ENCODE results near the gene EFS. TPM values are rescaled to one million over a fixed set of nuclear protein-coding genes. Genes with fewer than 3 reads are reported as not detected.

EFS gene
- total RNA-seq, 1 donor from 2014 or later, result 104 TPM

GRCh38 chr14:23384364-23385080 lies 19.6 kb upstream of the EFS start:
- H3K36me3 Mint-ChIP-seq (ENCODE audit: low read depth), result no peaks in the 10 kb centered on the region
- H3K4me3 Mint-ChIP-seq, result no peak overlapping the region
- H3K9me3 Mint-ChIP-seq, result no peaks in the 10 kb centered on the region
- H3K27ac Mint-ChIP-seq (ENCODE audit: unreplicated experiment), result no peak overlapping the region
- no peaks in the 10 kb centered on the region for H3K27me3 Mint-ChIP-seq (ENCODE audit: low read depth)
- no peaks in the 10 kb centered on the region for H3K4me1 Mint-ChIP-seq
- no peak for DNase-seq (ENCODE audit: low read depth, low spot score)
- TF ChIP-seq, protein P1, sequence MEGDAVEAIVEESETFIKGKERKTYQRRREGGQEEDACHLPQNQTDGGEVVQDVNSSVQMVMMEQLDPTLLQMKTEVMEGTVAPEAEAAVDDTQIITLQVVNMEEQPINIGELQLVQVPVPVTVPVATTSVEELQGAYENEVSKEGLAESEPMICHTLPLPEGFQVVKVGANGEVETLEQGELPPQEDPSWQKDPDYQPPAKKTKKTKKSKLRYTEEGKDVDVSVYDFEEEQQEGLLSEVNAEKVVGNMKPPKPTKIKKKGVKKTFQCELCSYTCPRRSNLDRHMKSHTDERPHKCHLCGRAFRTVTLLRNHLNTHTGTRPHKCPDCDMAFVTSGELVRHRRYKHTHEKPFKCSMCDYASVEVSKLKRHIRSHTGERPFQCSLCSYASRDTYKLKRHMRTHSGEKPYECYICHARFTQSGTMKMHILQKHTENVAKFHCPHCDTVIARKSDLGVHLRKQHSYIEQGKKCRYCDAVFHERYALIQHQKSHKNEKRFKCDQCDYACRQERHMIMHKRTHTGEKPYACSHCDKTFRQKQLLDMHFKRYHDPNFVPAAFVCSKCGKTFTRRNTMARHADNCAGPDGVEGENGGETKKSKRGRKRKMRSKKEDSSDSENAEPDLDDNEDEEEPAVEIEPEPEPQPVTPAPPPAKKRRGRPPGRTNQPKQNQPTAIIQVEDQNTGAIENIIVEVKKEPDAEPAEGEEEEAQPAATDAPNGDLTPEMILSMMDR (conservative IDR thresholded peaks at IDR 0.05), result no peak

DNA sequence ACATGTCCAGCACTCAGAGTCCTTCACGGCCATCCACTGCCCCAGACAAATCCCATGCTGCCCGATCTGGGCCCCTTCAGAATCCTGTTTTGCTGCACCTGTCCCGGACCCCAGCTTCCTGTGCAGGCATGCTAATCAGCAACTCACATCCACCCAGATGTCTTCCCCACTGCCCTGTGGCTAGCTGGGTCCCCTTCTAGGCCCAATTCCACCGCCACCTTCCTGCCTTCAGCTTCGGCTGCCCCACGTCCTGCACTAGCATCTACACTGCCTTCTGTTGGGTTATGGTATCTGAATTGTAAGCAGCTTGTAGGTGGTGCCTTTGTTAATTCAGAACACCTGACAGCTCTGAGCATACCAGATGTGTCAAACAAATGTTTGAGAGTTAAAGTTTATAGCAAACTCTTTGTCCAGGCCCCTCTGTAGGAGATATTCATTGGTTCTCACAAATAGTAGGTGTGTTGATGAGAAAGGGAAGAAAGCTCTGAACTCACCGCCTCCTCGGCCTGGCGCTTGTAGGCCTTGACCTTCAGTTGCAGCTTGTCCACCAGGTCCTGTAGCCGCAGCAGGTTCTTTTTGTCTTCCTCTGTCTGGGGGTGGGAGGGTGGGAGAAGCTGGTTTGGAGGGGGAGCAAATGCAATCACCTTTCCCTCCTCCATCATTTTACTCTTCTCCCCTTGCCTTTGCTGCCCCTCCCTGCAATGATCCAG lies 17.9 kb upstream of the EFS start:
- H3K27me3 Mint-ChIP-seq (ENCODE audit: low read depth), result no peaks in the 10 kb centered on the region
- no peaks in the 10 kb centered on the region for H3K4me1 Mint-ChIP-seq
- H3K27ac Mint-ChIP-seq (ENCODE audit: unreplicated experiment), result no peak overlapping the region
- H3K36me3 Mint-ChIP-seq (ENCODE audit: low read depth), result no peaks in the 10 kb centered on the region
- no peak for DNase-seq (ENCODE audit: low read depth, low spot score)
- no peaks in the 10 kb centered on the region for H3K9me3 Mint-ChIP-seq
- TF ChIP-seq, protein P1 (conservative IDR thresholded peaks at IDR 0.05), result no peak
- H3K4me3 Mint-ChIP-seq, result no peak overlapping the region

DNA sequence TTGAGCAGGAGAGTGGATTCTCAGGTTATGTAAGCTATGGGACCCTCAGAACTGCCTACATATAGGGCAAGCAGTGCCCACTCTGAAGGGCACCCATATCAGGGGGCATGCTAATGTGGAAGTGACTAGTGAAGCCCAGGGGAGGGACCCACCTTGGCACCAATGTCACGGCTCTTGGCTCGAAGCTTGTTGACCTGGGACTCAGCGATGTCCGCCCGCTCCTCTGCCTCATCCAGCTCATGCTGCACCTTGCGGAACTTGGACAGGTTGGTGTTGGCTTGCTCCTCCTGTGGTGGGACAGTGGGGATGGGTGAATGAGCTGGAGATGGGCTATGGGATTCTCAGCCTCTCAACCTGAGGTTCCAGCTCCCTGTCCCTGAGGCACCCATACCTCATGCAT lies 17.3 kb upstream of the EFS start:
- peaks cover 3% of the 10 kb centered on the region for H3K4me1 Mint-ChIP-seq
- no peak for DNase-seq (ENCODE audit: low read depth, low spot score)
- no peaks in the 10 kb centered on the region for H3K27me3 Mint-ChIP-seq (ENCODE audit: low read depth)
- no peaks in the 10 kb centered on the region for H3K36me3 Mint-ChIP-seq (ENCODE audit: low read depth)
- H3K9me3 Mint-ChIP-seq, result no peaks in the 10 kb centered on the region
- H3K4me3 Mint-ChIP-seq, result no peak overlapping the region
- TF ChIP-seq, protein P1 (conservative IDR thresholded peaks at IDR 0.05), result no peak
- no peak overlapping the region for H3K27ac Mint-ChIP-seq (ENCODE audit: unreplicated experiment)

DNA sequence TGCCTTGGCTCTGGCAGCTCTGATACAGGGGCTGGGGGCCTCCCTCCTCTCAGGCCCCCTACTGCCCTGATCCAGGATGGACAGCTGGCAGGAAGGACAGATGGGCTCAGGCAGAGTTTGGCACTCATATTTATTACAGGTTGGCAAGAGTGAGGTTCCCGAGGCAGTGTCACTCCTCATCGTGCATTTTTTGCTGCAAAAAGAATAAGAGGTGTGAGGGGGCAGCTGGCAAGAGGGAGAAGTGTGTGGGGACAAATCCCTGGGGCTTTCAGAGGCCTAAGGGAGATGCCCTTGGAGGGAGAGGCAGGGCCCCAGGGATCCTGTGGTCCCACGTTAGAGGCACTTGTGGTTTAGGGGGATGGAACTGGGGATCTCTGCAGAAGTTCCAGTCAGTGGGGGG lies 16.9 kb upstream of the EFS start:
- TF ChIP-seq, protein P1 (conservative IDR thresholded peaks at IDR 0.05), result no peak
- Mint-ChIP-seq H3K9me3 (no peaks in the 10 kb centered on the region), H3K4me3 (no peak overlapping the region), H3K27me3 (ENCODE audit: low read depth) (no peaks in the 10 kb centered on the region), H3K4me1 (peaks cover 7% of the 10 kb centered on the region), H3K36me3 (ENCODE audit: low read depth) (no peaks in the 10 kb centered on the region), H3K27ac (ENCODE audit: unreplicated experiment) (no peak overlapping the region)
- no peak for DNase-seq (ENCODE audit: low read depth, low spot score)

DNA sequence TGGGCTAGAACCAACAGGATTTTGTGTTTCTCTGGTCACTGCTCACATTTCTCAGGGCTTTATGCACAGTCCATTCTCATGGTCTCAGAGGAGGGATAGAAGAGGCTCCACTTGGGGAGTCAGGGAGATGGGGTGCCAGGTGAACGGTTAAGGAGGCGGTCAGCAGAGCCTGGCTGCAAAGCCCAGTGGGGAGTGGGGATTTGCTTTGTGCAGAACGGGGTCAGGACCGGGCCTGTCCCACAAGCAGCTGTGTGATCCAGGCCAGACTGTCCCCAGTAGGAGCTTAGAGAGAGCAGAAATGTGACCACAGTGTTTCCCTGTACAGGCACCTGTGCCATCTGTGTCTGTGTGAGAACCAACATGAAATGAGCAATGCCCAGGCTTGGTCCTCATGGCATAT lies 16.0 kb upstream of the EFS start:
- TF ChIP-seq, protein P1 (conservative IDR thresholded peaks at IDR 0.05), result no peak
- Mint-ChIP-seq H3K27me3 (ENCODE audit: low read depth) (no peaks in the 10 kb centered on the region), H3K9me3 (no peaks in the 10 kb centered on the region), H3K4me3 (no peak overlapping the region), H3K36me3 (ENCODE audit: low read depth) (no peaks in the 10 kb centered on the region), H3K27ac (ENCODE audit: unreplicated experiment) (peak overlapping the region; percentile 32), H3K4me1 (peaks cover 16% of the 10 kb centered on the region)
- DNase-seq (ENCODE audit: low read depth, low spot score), result no peak
